Gastrocnemius medialis (tissue), 4 donors: ENCODE measurements around the gene MRAS.

Source experiments
- CTCF ChIP-seq, 5 experiments: fragments of 450-650 bp in 3 of 5; fragments of 200-600 bp in 2 of 5; sonication (generic) in 2 of 5; IDR thresholded peaks in 4 of 5; conservative IDR thresholded peaks in 1 of 5; 1 replicate in 4 of 5; 2 replicates in 1 of 5; pipeline ENCODE4 v1.5.1; 2016 to 2019; ENCODE audit warnings: antibody characterized with exemption in 5 of 5, mild to moderate bottlenecking in 3 of 5, moderate library complexity in 3 of 5
- POLR2A ChIP-seq, 2 donors: fragments of 450-650 bp; IDR thresholded peaks; one replicate each; pipeline ENCODE4 v1.6.1; 2017; ENCODE audit warnings: antibody characterized with exemption in 2 of 2, mild to moderate bottlenecking in 2 of 2, moderate library complexity in 2 of 2

GRCh38 chr3:138326866-138327595, 21.3 kb upstream of the MRAS start:
- TF ChIP-seq CTCF (IDR thresholded peaks at IDR 0.05 in 4 of 5, conservative IDR thresholded peaks at IDR 0.05 in 1 of 5) (no peak), POLR2A (IDR thresholded peaks at IDR 0.05) (no peak)
